GM12892 (cell line): Measurements from ENCODE around the gene IFNA1.

ENCODE experiments used
- POLR2A ChIP-seq: IDR thresholded peaks from 2 replicates; pipeline ENCODE4 v1.6.1; 2011; ENCODE audit warnings: low read depth, low read length, control low read depth
- POLR2AphosphoS5 ChIP-seq: IDR thresholded peaks from 2 replicates; pipeline ENCODE4 v1.6.1; 2011; ENCODE audit warnings: low read depth, low read length, control low read depth
- TAF1 ChIP-seq: IDR thresholded peaks from 2 replicates; pipeline ENCODE4 v1.6.1; 2011; ENCODE audit warnings: low read depth, mild to moderate bottlenecking, control low read depth, low read length, borderline replicate concordance

DNA sequence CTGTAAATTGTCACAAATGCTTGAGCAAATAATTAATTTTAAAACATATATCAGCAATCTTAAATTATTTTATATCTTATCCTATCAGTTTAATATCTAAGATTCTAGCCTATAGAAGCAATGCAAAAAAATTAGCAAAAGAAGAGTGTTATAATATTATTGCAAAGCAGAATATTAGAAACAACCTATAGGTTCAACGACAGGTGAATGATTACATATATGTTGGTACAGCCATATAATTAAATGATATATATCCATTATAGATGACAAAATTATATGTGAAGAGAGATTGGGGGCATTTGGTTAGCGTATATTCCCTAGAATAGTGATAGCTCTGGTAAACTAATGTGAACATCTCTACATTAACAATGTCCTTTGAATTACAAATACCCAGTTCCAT lies 42.0 kb downstream of the IFNA1 start, which contains the start of gene IFNE:
- no peak for TF ChIP-seq POLR2AphosphoS5
- TF ChIP-seq POLR2A = no peak
- no peak for TF ChIP-seq TAF1
